HCT116 (cell line): ENCODE results near the gene NPW. TPM values are rescaled to one million over a fixed set of nuclear protein-coding genes. Genes with fewer than 3 reads are reported as not detected.

ENCODE experiments used
- ATAC-seq: fragments of 200-7000 bp; cut with Tn5 transposase; 2 replicates; pipeline ENCODE4 v1.9.1; 2020; ENCODE audit warnings: mild to moderate bottlenecking, moderate library complexity
- BruUV-seq: library from RNA; stranded (reverse); fragments of 400-500 nt; replicated peaks from 2 replicates; lab custom pipeline; 2021; lab: Mats Ljungman, UMichigan
- CTCF ChIA-PET: fragments of 300-600 bp; sonication (Branson Sonifier 250); formaldehyde crosslinking; loops from one replicate; lab custom pipeline; 2021; ENCODE audit warnings: antibody characterized with exemption; lab: Charles Lee
- POLR2A ChIA-PET: fragments of 300-600, 350-600 bp; sonication (Branson Sonifier 250); formaldehyde crosslinking; loops from one replicate; lab custom pipeline; 2021; ENCODE audit warnings: antibody characterized with exemption; lab: Charles Lee
- RAD21 ChIA-PET, 2 experiments: fragments of 300-600 bp; sonication (Branson Sonifier 250); formaldehyde crosslinking; loops; one replicate each; lab custom pipeline; 2023; ENCODE audit warnings: low total read pairs in 2 of 2; ENCODE audit not compliant: uncharacterized antibody in 2 of 2, unreplicated experiment in 2 of 2, low non-redundant PET in 1 of 2; lab: Charles Lee
- DNase-seq: peaks from one replicate; pipeline ENCODE4 v3.0.0-alpha.2; 2010; ENCODE audit warnings: low read depth, low spot score
- H2AFZ ChIP-seq: fragments of 200-600 bp; shearing (Covaris generic), sonication (generic); 2 replicates; pipeline ENCODE4 v1.6.1; 2017; ENCODE audit warnings: low read depth, mixed run types, mixed read lengths, antibody characterized with exemption, low read length; ENCODE audit not compliant: poor library complexity, severe bottlenecking
- H3K27ac ChIP-seq: 2 replicates; pipeline ENCODE4 v1.5.1; 2012; ENCODE audit warnings: low read depth, low read length
- H3K27me3 ChIP-seq: fragments of 200-600 bp; sonication (generic); 2 replicates; pipeline ENCODE4 v1.6.1; 2016; ENCODE audit warnings: mixed run types, low read length, mixed read lengths; ENCODE audit not compliant: insufficient read depth
- H3K36me3 ChIP-seq, 2 experiments: fragments of 200-500 bp in 1 of 2; fragments of 200-600 bp in 1 of 2; sonication (Bioruptor generic) in 1 of 2; sonication (generic) in 1 of 2; 2 replicates each; pipeline versions ENCODE4 v1.5.1 to v1.6.1; 2014 to 2016; ENCODE audit warnings: low read length in 2 of 2, inconsistent platforms in 1 of 2, mixed read lengths in 1 of 2, mixed run types in 1 of 2; ENCODE audit not compliant: insufficient read depth in 2 of 2, control insufficient read depth in 1 of 2
- H3K4me1 ChIP-seq, 2 experiments: fragments of 200-600 bp in 1 of 2; sonication (generic) in 1 of 2; 2 replicates each; pipeline versions ENCODE4 v1.5.1 to v1.6.1; 2012 to 2017; ENCODE audit warnings: low read length in 2 of 2, inconsistent platforms in 1 of 2, mild to moderate bottlenecking in 1 of 2, mixed read lengths in 1 of 2, mixed run types in 1 of 2, moderate library complexity in 1 of 2; ENCODE audit not compliant: insufficient read depth in 2 of 2, control insufficient read depth in 1 of 2
- H3K4me2 ChIP-seq: fragments of 200-600 bp; sonication (generic); 2 replicates; pipeline ENCODE4 v1.6.1; 2017; ENCODE audit warnings: mixed run types, low read length, mixed read lengths
- H3K4me3 ChIP-seq, 2 experiments: fragments of 200-600 bp in 1 of 2; sonication (generic) in 1 of 2; replicated peaks in 1 of 2; 2 replicates each; pipeline ENCODE4 v1.5.1; 2011 to 2016; ENCODE audit warnings: low read length in 2 of 2, control low read depth in 1 of 2, low read depth in 1 of 2, mild to moderate bottlenecking in 1 of 2, mixed read lengths in 1 of 2, mixed run types in 1 of 2
- H3K79me2 ChIP-seq: fragments of 200-600 bp; sonication (generic); 2 replicates; pipeline ENCODE4 v1.6.1; 2017; ENCODE audit warnings: mild to moderate bottlenecking, mixed run types, low read length, moderate library complexity, mixed read lengths; ENCODE audit not compliant: insufficient read depth
- H3K9ac ChIP-seq: fragments of 200-600 bp; sonication (generic); 2 replicates; pipeline ENCODE4 v1.6.1; 2016; ENCODE audit warnings: low read length, mixed read lengths
- H3K9me2 ChIP-seq: fragments of 200-600 bp; sonication (generic), shearing (Covaris generic); 2 replicates; pipeline ENCODE4 v1.6.1; 2017; ENCODE audit warnings: mixed run types, mild to moderate bottlenecking, moderate library complexity; ENCODE audit not compliant: insufficient read depth
- H3K9me3 ChIP-seq, 2 experiments: fragments of 200-500 bp in 1 of 2; fragments of 200-600 bp in 1 of 2; sonication (Bioruptor generic) in 1 of 2; sonication (generic) in 1 of 2; 2 replicates each; pipeline ENCODE4 v1.6.1; 2014 to 2017; ENCODE audit warnings: low read length in 2 of 2, mixed read lengths in 2 of 2, inconsistent platforms in 1 of 2, low read depth in 1 of 2, mild to moderate bottlenecking in 1 of 2, mixed run types in 1 of 2, moderate library complexity in 1 of 2; ENCODE audit not compliant: control insufficient read depth in 1 of 2, insufficient read depth in 1 of 2
- H4K20me1 ChIP-seq: fragments of 200-600 bp; sonication (generic), shearing (Covaris generic); 2 replicates; pipeline ENCODE4 v1.6.1; 2017; ENCODE audit warnings: mixed run types, mild to moderate bottlenecking, moderate library complexity; ENCODE audit not compliant: insufficient read depth
- CBX3 ChIP-seq: IDR thresholded peaks from 2 replicates; pipeline ENCODE4 v1.6.1; 2012; ENCODE audit warnings: low read depth
- CEBPB ChIP-seq: IDR thresholded peaks from 2 replicates; pipeline ENCODE4 v1.6.1; 2012; ENCODE audit warnings: low read depth
- CTCF ChIP-seq, 3 experiments: fragments of 200-600 bp in 1 of 3; sonication (generic) in 1 of 3; IDR thresholded peaks in 2 of 3; conservative IDR thresholded peaks in 1 of 3; 2 replicates each; pipeline ENCODE4 v1.5.1; 2012 to 2017; ENCODE audit warnings: low read depth in 2 of 3, low read length in 2 of 3, antibody characterized with exemption in 1 of 3, borderline replicate concordance in 1 of 3, control low read depth in 1 of 3, mild to moderate bottlenecking in 1 of 3, mixed read lengths in 1 of 3, mixed run types in 1 of 3, moderate library complexity in 1 of 3; ENCODE audit not compliant: insufficient read depth in 1 of 3
- ELF1 ChIP-seq: IDR thresholded peaks from 2 replicates; pipeline ENCODE4 v1.6.1; 2012; ENCODE audit warnings: low read depth, borderline replicate concordance
- EZH2 ChIP-seq: fragments of 200-600 bp; sonication (generic); IDR thresholded peaks from 2 replicates; pipeline ENCODE4 v1.6.1; 2017; ENCODE audit warnings: antibody characterized with exemption, mixed run types
- EZH2phosphoT487 ChIP-seq: fragments of 200-600 bp; IDR thresholded peaks from 2 replicates; pipeline ENCODE4 v1.6.1; 2018; ENCODE audit warnings: antibody characterized with exemption, borderline replicate concordance
- JUND ChIP-seq: IDR thresholded peaks from 2 replicates; pipeline ENCODE4 v1.6.1; 2012
- MAX ChIP-seq: IDR thresholded peaks from 2 replicates; pipeline ENCODE4 v1.6.1; 2012
- POLR2A ChIP-seq: IDR thresholded peaks from 2 replicates; pipeline ENCODE4 v1.7.0; 2011; ENCODE audit warnings: borderline replicate concordance; ENCODE audit not compliant: insufficient read depth, insufficient read length; ENCODE audit errors: extremely low read depth
- POLR2AphosphoS5 ChIP-seq: IDR thresholded peaks from 2 replicates; pipeline ENCODE4 v1.6.1; 2011; ENCODE audit warnings: mild to moderate bottlenecking, low read depth, low read length, moderate library complexity
- RAD21 ChIP-seq: IDR thresholded peaks from 2 replicates; pipeline ENCODE4 v1.6.1; 2012; ENCODE audit warnings: low read depth, mild to moderate bottlenecking
- SIN3A ChIP-seq: IDR thresholded peaks from 2 replicates; pipeline ENCODE4 v1.6.1; 2012; ENCODE audit warnings: low read depth
- SP1 ChIP-seq: IDR thresholded peaks from 2 replicates; pipeline ENCODE4 v1.6.1; 2012; ENCODE audit warnings: low read depth
- SRF ChIP-seq: IDR thresholded peaks from 2 replicates; pipeline ENCODE4 v1.6.1; 2012; ENCODE audit warnings: low read depth
- TCF7L2 ChIP-seq: IDR thresholded peaks from 2 replicates; pipeline ENCODE4 v1.7.0; 2011; ENCODE audit warnings: borderline replicate concordance, inconsistent platforms; ENCODE audit not compliant: insufficient read depth, insufficient read length; ENCODE audit errors: extremely low read depth
- ZBTB33 ChIP-seq: IDR thresholded peaks from 2 replicates; pipeline ENCODE4 v1.6.1; 2011; ENCODE audit warnings: mild to moderate bottlenecking, low read length, moderate library complexity; ENCODE audit not compliant: insufficient replicate concordance; ENCODE audit errors: extremely low read depth
- intact Hi-C: fragments of 100-400 bp; cut with micrococcal nuclease; formaldehyde crosslinking; loops from 2 replicates; pipeline ENCODE4 v1.10.0; 2022
- total RNA-seq: library from RNA; stranded (reverse); gene quantifications from one replicate; pipeline ENCODE4 v1.2.1, GENCODE V29; 2021; ENCODE audit not compliant: unreplicated experiment

The NPW gene
- total RNA-seq, 1 experiment from 2014 or later, result 226 TPM

- TF ChIP-seq CTCF (IDR thresholded peaks at IDR 0.05 in 2 of 3, conservative IDR thresholded peaks at IDR 0.05 in 1 of 3; ENCODE audit: borderline replicate concordance in 1 of 3, insufficient read depth in 1 of 3, low read depth in 2 of 3, low read length in 2 of 3) (no peak), POLR2AphosphoS5 (no peak), JUND (no peak), SP1 (no peak), CEBPB (no peak)
Observed at GRCh38 chr16:2060346-2060745, 40.8 kb downstream of the NPW start (continued).

GRCh38 chr16:2061023-2061422 is 41.4 kb downstream of the NPW start:
- POLR2A ChIA-PET, result no interaction called here

GRCh38 chr16:2061526-2061925 is 41.9 kb downstream of the NPW start:
- Histone ChIP-seq H3K36me3 (peaks cover 0 to 7% of the 10 kb centered on the region in 2 experiments; a peak in 2 of 4 replicates), H3K9me2 (no peaks in the 10 kb centered on the region), H2AFZ (no peak overlapping the region), H3K9me3 (no peaks in the 10 kb centered on the region), H3K9ac (no peak overlapping the region), H3K79me2 (no peaks in the 10 kb centered on the region), H3K4me1 (no peaks in the 10 kb centered on the region), H3K4me2 (no peak overlapping the region), H3K4me3 (no peak overlapping the region), H4K20me1 (no peaks in the 10 kb centered on the region), H3K27ac (no peak overlapping the region), H3K27me3 (no peaks in the 10 kb centered on the region)
- RAD21 ChIA-PET, result no interaction called here
- intact Hi-C loops, result no loop called here
- CTCF ChIA-PET, result no interaction called here
- BruUV-seq, result no TSS peak
- DNase-seq (no peak), ATAC-seq (no peak)
- POLR2A ChIA-PET, result no interaction called here
- no peak for TF ChIP-seq POLR2A
- no peak for TF ChIP-seq CEBPB
- TF ChIP-seq RAD21, result no peak
- no peak for TF ChIP-seq ELF1
- TF ChIP-seq MAX, result no peak
- TF ChIP-seq CBX3, result no peak
- TF ChIP-seq ZBTB33, result no peak
- no peak for TF ChIP-seq SIN3A
- no peak for TF ChIP-seq JUND
- TF ChIP-seq POLR2AphosphoS5, result no peak
- TF ChIP-seq TCF7L2, result no peak
- TF ChIP-seq SRF, result no peak
- no peak for TF ChIP-seq EZH2

More at GRCh38 chr16:2061023-2061422, 41.4 kb downstream of the NPW start:
- TF ChIP-seq CBX3, result no peak
- TF ChIP-seq CEBPB, result no peak
- no peak for TF ChIP-seq EZH2phosphoT487
- Histone ChIP-seq H3K9me3 (no peaks in the 10 kb centered on the region), H3K9me2 (no peaks in the 10 kb centered on the region), H3K27ac (no peak overlapping the region), H2AFZ (no peak overlapping the region), H3K79me2 (no peaks in the 10 kb centered on the region), H3K27me3 (no peaks in the 10 kb centered on the region), H3K4me3 (no peak overlapping the region), H4K20me1 (no peaks in the 10 kb centered on the region), H3K9ac (no peak overlapping the region), H3K4me1 (no peaks in the 10 kb centered on the region), H3K4me2 (no peak overlapping the region), H3K36me3 (peaks cover 0 to 2% of the 10 kb centered on the region in 2 experiments; a peak in 2 of 4 replicates)
- ChIA-PET CTCF (no interaction called here), RAD21 (no interaction called here)
- DNase-seq (no peak), ATAC-seq (no peak)
- BruUV-seq, result no TSS peak
- intact Hi-C loops, result no loop called here
